ENCODE data around the gene HOXC5.

- TF ChIP-seq CTCF (conservative IDR thresholded peaks at IDR 0.05; ENCODE audit: low read length) (no peak), EZH2phosphoT487 (IDR thresholded peaks at IDR 0.05; ENCODE audit: borderline replicate concordance, low read depth, low read length) (no peak)
Measured at GRCh38 chr12:54047964-54048303, 15.1 kb downstream of the HOXC5 start.

Measured in OCI-LY7 (cell line).